Jurkat, Clone E6-1 (cell line): ENCODE data around the gene RGS6.
A peak's percentile ranks its signal among the peaks of the same experiment; 100 is the strongest.

ENCODE experiments used
- DNase-seq: peaks from one replicate; pipeline ENCODE4 v3.0.0-alpha.2; 2011; ENCODE audit warnings: low read depth, low spot score
- H3K4me3 ChIP-seq: 2 replicates; pipeline ENCODE4 v1.5.1; 2011; ENCODE audit warnings: mild to moderate bottlenecking, low read length, control low read depth, moderate library complexity

The RGS6 gene

GRCh38 chr14:72499746-72500145 lies 567.5 kb downstream of the RGS6 start:
- no peak overlapping the region for H3K4me3 ChIP-seq
- DNase-seq = no peak

- DNase-seq = no peak
Measured at GRCh38 chr14:72500234-72500838, 568.1 kb downstream of the RGS6 start.

DNA sequence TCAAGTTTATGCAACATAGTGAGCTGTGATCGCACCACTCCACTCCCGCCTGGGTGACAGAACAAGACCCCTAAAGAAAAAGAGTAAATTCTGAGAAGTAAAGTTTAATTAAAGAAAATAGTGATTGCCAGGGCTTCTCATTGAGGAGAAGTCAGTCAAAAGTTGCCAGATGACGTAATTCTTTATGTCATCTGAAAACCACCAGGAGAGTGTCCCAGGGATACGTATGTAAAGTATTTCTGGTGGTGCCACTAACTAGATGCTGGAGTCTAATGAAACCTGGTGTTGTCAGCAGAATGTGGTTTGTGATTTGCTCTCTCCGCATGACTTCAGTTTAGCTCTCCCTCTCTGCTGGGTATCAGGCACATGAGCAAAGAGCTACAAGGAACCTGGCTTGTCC lies 569.2 kb downstream of the RGS6 start:
- no peak overlapping the region for H3K4me3 ChIP-seq
- DNase-seq = no peak

More at GRCh38 chr14:72500234-72500838, 568.1 kb downstream of the RGS6 start:
- H3K4me3 ChIP-seq = no peak overlapping the region

DNA sequence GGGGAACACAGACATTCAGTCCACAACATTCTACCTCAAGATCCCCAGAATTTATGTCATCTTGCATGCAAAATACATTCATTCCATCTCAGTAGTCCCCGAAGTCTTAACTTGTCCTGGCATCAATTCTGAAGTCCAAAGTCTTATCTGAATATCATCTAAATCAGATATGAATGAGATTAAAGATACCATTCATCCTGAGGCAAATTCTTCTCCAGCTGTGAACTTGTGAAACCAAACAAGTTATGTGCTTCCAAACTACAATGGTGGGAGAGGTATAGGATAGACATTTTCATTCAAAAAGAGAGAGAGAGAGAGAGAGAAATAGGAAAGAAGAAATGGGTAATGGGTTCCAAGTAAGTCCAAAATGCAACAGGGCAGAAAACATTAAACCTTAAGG lies 571.0 kb downstream of the RGS6 start:
- DNase-seq = no peak

GRCh38 chr14:72503696-72504368 lies 571.6 kb downstream of the RGS6 start:
- no peak for DNase-seq
- H3K4me3 ChIP-seq = no peak overlapping the region

More for the DNA sequence above, 571.0 kb downstream of the RGS6 start:
- no peak overlapping the region for H3K4me3 ChIP-seq

DNA sequence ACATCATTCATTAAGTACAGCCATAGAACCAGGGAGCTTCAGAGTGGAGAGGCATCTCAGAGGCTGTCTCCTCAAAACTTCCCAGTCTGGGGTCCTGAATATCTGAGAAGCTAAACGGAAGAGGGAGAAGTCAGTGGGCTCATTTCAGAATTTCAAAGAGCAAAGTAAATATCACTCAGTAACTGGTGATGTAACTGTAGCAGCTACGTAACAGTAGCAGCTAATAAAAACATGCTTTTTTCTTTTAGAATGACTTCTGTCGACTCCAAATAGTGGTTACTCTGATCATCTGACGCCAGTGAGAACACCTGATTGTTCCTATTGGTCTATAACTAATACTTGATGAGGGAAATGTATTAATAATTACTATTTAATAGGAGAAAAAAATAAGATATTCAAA lies 578.3 kb downstream of the RGS6 start:
- H3K4me3 ChIP-seq = no peak overlapping the region
- DNase-seq = no peak

DNA sequence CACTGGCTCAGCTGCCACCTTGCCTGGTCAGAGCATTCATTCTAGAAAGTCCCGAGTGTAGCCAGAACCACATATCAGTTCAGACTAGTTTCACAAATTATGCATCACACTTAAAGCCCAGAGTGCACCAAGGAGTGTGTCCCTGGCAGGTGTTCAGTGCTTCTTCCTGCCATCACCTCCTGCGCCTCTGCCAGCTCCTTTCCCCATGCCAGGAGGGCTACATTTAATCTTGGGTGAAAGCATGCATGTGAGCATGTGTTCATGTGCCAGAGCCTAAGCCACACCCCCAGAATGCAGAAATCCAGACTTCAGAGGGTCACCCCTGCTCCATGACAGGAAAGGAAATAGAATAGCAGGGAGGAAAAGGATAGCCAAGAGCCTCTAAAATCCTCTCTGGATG lies 580.1 kb downstream of the RGS6 start:
- H3K4me3 ChIP-seq = no peak overlapping the region
- no peak for DNase-seq

DNA sequence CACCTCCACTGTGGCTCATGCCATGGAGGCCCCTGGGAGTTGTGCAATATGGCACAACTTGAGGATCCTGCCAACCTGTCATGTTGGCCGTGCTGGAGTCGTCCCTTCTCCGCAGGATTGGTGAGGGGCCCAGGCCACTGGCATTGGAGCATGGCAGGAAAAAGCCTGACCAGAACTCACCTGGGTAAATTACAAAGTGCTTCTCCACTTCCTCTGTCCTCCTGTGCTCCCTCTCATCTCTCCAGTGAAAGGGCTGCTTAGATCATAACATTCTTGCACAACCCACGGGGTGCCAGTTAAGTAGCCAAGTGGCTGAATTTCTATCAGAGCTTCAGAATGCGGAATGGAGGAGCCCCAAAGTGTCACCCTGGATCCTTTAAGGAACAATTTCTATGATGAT lies 580.7 kb downstream of the RGS6 start:
- DNase-seq = no peak
- no peak overlapping the region for H3K4me3 ChIP-seq

- no peak for DNase-seq
- no peak overlapping the region for H3K4me3 ChIP-seq
Measured at GRCh38 chr14:72513346-72513745, 581.1 kb downstream of the RGS6 start.

- DNase-seq = no peak
- H3K4me3 ChIP-seq = no peak overlapping the region
Measured at GRCh38 chr14:72513965-72514659, 581.9 kb downstream of the RGS6 start.

DNA sequence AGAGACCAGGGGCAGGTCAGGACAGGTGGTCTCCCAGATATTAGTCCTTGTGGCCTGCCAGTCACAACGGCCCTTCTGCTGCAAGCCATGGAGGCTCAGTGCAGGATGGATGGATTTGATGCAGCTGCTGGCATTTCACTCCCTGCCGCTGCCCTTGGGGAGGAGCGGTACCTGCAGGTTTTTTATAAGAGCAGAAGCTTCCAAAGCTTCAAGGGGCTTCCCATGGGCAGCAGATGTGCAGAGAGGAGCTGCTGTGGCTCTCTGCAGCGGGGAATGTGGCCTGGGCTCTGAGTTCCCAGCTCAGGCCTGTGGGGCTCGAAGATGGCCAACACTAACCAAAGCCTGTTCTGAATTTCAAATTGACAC lies 582.4 kb downstream of the RGS6 start:
- no peak for DNase-seq
- H3K4me3 ChIP-seq = no peak overlapping the region

GRCh38 chr14:72515779-72516770 lies 583.8 kb downstream of the RGS6 start:
- no peak for DNase-seq

DNA sequence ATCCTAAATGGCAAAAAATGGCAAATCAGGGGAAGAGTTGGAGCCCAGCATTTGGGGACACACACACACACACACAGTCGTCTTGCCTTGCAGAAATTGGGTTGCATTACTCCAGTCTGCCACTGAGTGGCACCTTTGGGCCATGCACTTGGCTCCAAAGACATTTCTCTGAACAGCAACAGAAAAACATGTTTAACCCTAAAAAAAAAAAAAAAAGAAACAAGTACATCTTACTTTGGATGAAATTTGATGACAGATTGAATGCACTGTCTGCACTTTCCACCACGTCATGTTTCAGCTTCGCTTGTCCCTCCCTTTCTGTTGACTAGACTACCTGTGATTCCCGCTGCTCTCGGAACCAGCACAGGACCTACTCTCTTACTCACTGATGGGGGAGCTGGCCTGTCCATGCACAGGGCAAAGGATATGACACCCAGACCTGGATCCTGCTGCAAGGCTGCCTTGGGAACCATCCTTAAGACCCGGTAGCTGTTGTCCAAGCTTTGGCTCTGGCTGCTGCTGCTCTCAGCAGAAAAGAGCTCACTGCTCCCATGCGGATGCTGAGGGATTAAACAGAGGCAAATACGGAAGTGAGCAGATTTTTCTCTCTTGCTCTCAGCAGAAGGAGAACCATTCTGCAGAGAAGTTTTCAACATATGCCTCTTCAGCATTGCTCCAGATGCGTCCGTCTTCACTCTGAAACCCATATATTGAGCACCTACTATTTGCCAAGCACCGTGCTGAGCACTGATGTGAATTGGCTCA lies 584.9 kb downstream of the RGS6 start:
- H3K4me3 ChIP-seq = no peak overlapping the region
- peak; percentile 90 for DNase-seq

More at GRCh38 chr14:72515779-72516770, 583.8 kb downstream of the RGS6 start:
- no peak overlapping the region for H3K4me3 ChIP-seq

GRCh38 chr14:72517736-72518135 lies 585.5 kb downstream of the RGS6 start:
- DNase-seq = no peak
- H3K4me3 ChIP-seq = no peak overlapping the region

GRCh38 chr14:72518809-72519377 lies 586.7 kb downstream of the RGS6 start:
- peak; percentile 99 for DNase-seq
- no peak overlapping the region; the same call in 1 of the 2 replicates for H3K4me3 ChIP-seq

DNA sequence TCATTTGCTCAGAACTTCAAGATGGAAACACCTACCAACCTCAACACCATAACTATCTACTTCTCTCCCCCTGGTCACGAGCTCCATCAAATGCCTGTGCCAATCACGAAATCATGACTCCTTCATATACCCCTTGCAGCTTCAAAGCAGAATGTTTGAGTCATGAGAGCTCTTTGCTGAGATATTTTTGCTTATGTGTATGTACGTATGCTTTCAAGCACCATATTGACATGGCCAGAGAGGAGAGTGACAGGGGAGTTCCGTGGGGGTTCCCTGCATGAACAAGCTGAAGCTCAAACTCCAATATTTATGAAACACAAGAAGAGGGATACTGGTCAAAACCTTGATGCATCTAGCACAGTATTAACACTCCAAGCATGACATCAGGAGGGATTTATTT lies 587.3 kb downstream of the RGS6 start:
- no peak for DNase-seq
- H3K4me3 ChIP-seq = peak overlapping the region; percentile 4

- no peak for DNase-seq
- no peak overlapping the region for H3K4me3 ChIP-seq
Measured at GRCh38 chr14:72521045-72521444, 588.8 kb downstream of the RGS6 start.

GRCh38 chr14:72521968-72522741 lies 589.9 kb downstream of the RGS6 start:
- H3K4me3 ChIP-seq = no peak overlapping the region
- DNase-seq = no peak
